H9 (cell line): Measurements from ENCODE around the gene USP53. TPM values are rescaled to one million over a fixed set of nuclear protein-coding genes. Genes with fewer than 3 reads are reported as not detected.

Experiments used
- DNase-seq: peaks from one replicate; pipeline ENCODE4 v3.0.0-alpha.2; 2017
- H2AFZ ChIP-seq: one replicate; pipeline ENCODE4 v1.6.1; 2013; ENCODE audit warnings: mild to moderate bottlenecking, low read length, control low read depth, moderate library complexity
- H2AK5ac ChIP-seq: 2 replicates; pipeline ENCODE4 v1.6.1; 2013; ENCODE audit warnings: low read length, control low read depth, mixed read lengths; ENCODE audit not compliant: insufficient read length
- H2BK120ac ChIP-seq: one replicate; pipeline ENCODE4 v1.6.1; 2013; ENCODE audit warnings: low read depth, mild to moderate bottlenecking, low read length, control low read depth, inconsistent platforms; ENCODE audit not compliant: poor library complexity, severe bottlenecking
- H2BK12ac ChIP-seq: 2 replicates; pipeline ENCODE4 v1.6.1; 2013; ENCODE audit warnings: low read length, control low read depth, mixed read lengths, low read depth; ENCODE audit not compliant: insufficient read length
- H2BK15ac ChIP-seq: 2 replicates; pipeline ENCODE4 v1.6.1; 2013; ENCODE audit warnings: low read depth, low read length, control low read depth
- H2BK20ac ChIP-seq: one replicate; pipeline ENCODE4 v1.6.1; 2013; ENCODE audit warnings: low read depth, mild to moderate bottlenecking, low read length, control low read depth, inconsistent platforms; ENCODE audit not compliant: poor library complexity, severe bottlenecking
- H2BK5ac ChIP-seq: 2 replicates; pipeline ENCODE4 v1.6.1; 2013; ENCODE audit warnings: low read length, control low read depth, mixed read lengths; ENCODE audit not compliant: insufficient read length
- H3K14ac ChIP-seq: 2 replicates; pipeline ENCODE4 v1.6.1; 2013; ENCODE audit warnings: low read length, control low read depth; ENCODE audit not compliant: insufficient read depth
- H3K18ac ChIP-seq: 2 replicates; pipeline ENCODE4 v1.6.1; 2013; ENCODE audit warnings: low read depth, mild to moderate bottlenecking, mixed read lengths, low read length, control low read depth; ENCODE audit not compliant: insufficient read length
- H3K23ac ChIP-seq: 2 replicates; pipeline ENCODE4 v1.6.1; 2013; ENCODE audit warnings: low read length, control low read depth, mixed read lengths, low read depth; ENCODE audit not compliant: insufficient read length
- H3K23me2 ChIP-seq: 2 replicates; pipeline ENCODE4 v1.6.1; 2013; ENCODE audit warnings: low read depth, mild to moderate bottlenecking, mixed read lengths, low read length, control low read depth; ENCODE audit not compliant: insufficient read length, poor library complexity, severe bottlenecking
- H3K27ac ChIP-seq: 2 replicates; pipeline ENCODE4 v1.5.1; 2013; ENCODE audit warnings: low read length, control low read depth, mixed read lengths, low read depth; ENCODE audit not compliant: insufficient read length
- H3K27me3 ChIP-seq: 2 replicates; pipeline ENCODE4 v1.6.1; 2013; ENCODE audit warnings: low read length, control low read depth, inconsistent platforms; ENCODE audit not compliant: insufficient read depth
- H3K4ac ChIP-seq: 2 replicates; pipeline ENCODE4 v1.6.1; 2013; ENCODE audit warnings: low read depth, mild to moderate bottlenecking, control low read depth, inconsistent platforms, low read length, moderate library complexity
- H3K4me1 ChIP-seq: 2 replicates; pipeline ENCODE4 v1.6.1; 2013; ENCODE audit warnings: low read length, control low read depth, inconsistent platforms; ENCODE audit not compliant: insufficient read depth
- H3K4me2 ChIP-seq: 2 replicates; pipeline ENCODE4 v1.6.1; 2013; ENCODE audit warnings: low read length, control low read depth, mixed read lengths; ENCODE audit not compliant: insufficient read length, insufficient read depth
- H3K56ac ChIP-seq: 2 replicates; pipeline ENCODE4 v1.6.1; 2013; ENCODE audit warnings: low read depth, mild to moderate bottlenecking, mixed read lengths, low read length, control low read depth; ENCODE audit not compliant: insufficient read length
- H3K79me1 ChIP-seq: 2 replicates; pipeline ENCODE4 v1.6.1; 2013; ENCODE audit warnings: low read depth, mild to moderate bottlenecking, moderate library complexity, low read length, control low read depth, inconsistent platforms; ENCODE audit not compliant: insufficient read depth, poor library complexity, severe bottlenecking
- H3K79me2 ChIP-seq: 2 replicates; pipeline ENCODE4 v1.6.1; 2013; ENCODE audit warnings: low read length, control low read depth, inconsistent platforms; ENCODE audit not compliant: insufficient read depth
- H3K9ac ChIP-seq: 2 replicates; pipeline ENCODE4 v1.6.1; 2013; ENCODE audit warnings: low read length, control low read depth, mixed read lengths; ENCODE audit not compliant: insufficient read length; ENCODE audit errors: extremely low read depth
- H3K9me3 ChIP-seq: one replicate; pipeline ENCODE4 v1.6.1; 2013; ENCODE audit warnings: low read depth, low read length, inconsistent platforms; ENCODE audit not compliant: control insufficient read depth
- H3T11ph ChIP-seq: one replicate; pipeline ENCODE4 v1.6.1; 2013; ENCODE audit warnings: mild to moderate bottlenecking, low read length, control low read depth, inconsistent platforms
- H4K20me1 ChIP-seq: one replicate; pipeline ENCODE4 v1.6.1; 2013; ENCODE audit not compliant: control insufficient read depth, insufficient read length, insufficient read depth
- H4K5ac ChIP-seq: 2 replicates; pipeline ENCODE4 v1.6.1; 2013; ENCODE audit warnings: low read depth, mild to moderate bottlenecking, mixed read lengths, low read length, control low read depth; ENCODE audit not compliant: insufficient read length
- H4K8ac ChIP-seq: replicated peaks from 2 replicates; pipeline ENCODE4 v1.6.1; 2013; ENCODE audit warnings: low read length, control low read depth, mixed read lengths, low read depth; ENCODE audit not compliant: insufficient read length
- H4K91ac ChIP-seq: 2 replicates; pipeline ENCODE4 v1.6.1; 2013; ENCODE audit warnings: low read depth, mild to moderate bottlenecking, moderate library complexity, mixed read lengths, low read length, control low read depth; ENCODE audit not compliant: insufficient read length
- H3K27ac Mint-ChIP-seq, 3 experiments: 2 replicates in 2 of 3; 3 replicates in 1 of 3; pipeline ENCODE4 v1.8.0; 2020 to 2021; ENCODE audit warnings: mixed read lengths in 3 of 3, mild to moderate bottlenecking in 1 of 3, moderate library complexity in 1 of 3
- H3K27me3 Mint-ChIP-seq: 2 replicates; pipeline ENCODE4 v1.8.0; 2021; ENCODE audit warnings: low read depth, mild to moderate bottlenecking, moderate library complexity, mixed read lengths
- H3K36me3 Mint-ChIP-seq, 3 experiments: 2 replicates in 2 of 3; 3 replicates in 1 of 3; pipeline ENCODE4 v1.8.0; 2020 to 2021; ENCODE audit warnings: low read depth in 3 of 3, mixed read lengths in 3 of 3; ENCODE audit not compliant: insufficient read depth in 1 of 3
- H3K4me1 Mint-ChIP-seq, 2 experiments: 2 replicates each; pipeline ENCODE4 v1.8.0; 2020; ENCODE audit warnings: mixed read lengths in 2 of 2
- H3K4me3 Mint-ChIP-seq, 2 experiments: 2 replicates in 1 of 2; 3 replicates in 1 of 2; pipeline ENCODE4 v1.8.0; 2020 to 2021; ENCODE audit warnings: mild to moderate bottlenecking in 2 of 2, mixed read lengths in 2 of 2, moderate library complexity in 1 of 2
- H3K9me3 Mint-ChIP-seq, 2 experiments: 2 replicates in 1 of 2; 3 replicates in 1 of 2; pipeline ENCODE4 v1.8.0; 2020; ENCODE audit warnings: mild to moderate bottlenecking in 2 of 2, mixed read lengths in 2 of 2, moderate library complexity in 1 of 2
- CTCF ChIP-seq: fragments of 200-600 bp; sonication (generic); conservative IDR thresholded peaks from 3 replicates; pipeline ENCODE4 v1.8.0; 2021; ENCODE audit warnings: antibody characterized with exemption, mild to moderate bottlenecking
- WGBS: extraction: QIAGEN DNeasy Blood & Tissue Kit; methylation state at CpG from one replicate; pipeline ENCODE4 v1.1.7; 2013; ENCODE audit warnings: missing lambda C conversion rate, low lambda C conversion rate, mixed read lengths; ENCODE audit not compliant: insufficient read length; ENCODE audit errors: extremely low coverage; 5-methylcytosine and 5-hydroxymethylcytosine counted together
- total RNA-seq: library from RNA; stranded (reverse); gene quantifications from 2 replicates; pipeline ENCODE4 v1.2.1, GENCODE V29; 2021

Gene USP53
- total RNA-seq, 1 experiment from 2014 or later = 18.4 TPM

- no peak overlapping the region for H3K9ac ChIP-seq
- no peak overlapping the region for H3K14ac ChIP-seq
- no peak overlapping the region for H2AFZ ChIP-seq
- no peak overlapping the region for H2AK5ac ChIP-seq
- Mint-ChIP-seq H3K36me3 (no peaks in the 10 kb centered on the region), H3K4me3 (no peak overlapping the region), H3K9me3 (no peaks in the 10 kb centered on the region), H3K27ac (peak overlapping the region in 1 of 3 experiments; percentile 69; a peak in 2 of 7 replicates), H3K27me3 (no peaks in the 10 kb centered on the region), H3K4me1 (no peaks in the 10 kb centered on the region)
- H2BK120ac ChIP-seq = no peak overlapping the region
- no CpG with 5 or more reads among the region's 2 CpGs for WGBS
- no peaks in the 10 kb centered on the region for H3K9me3 ChIP-seq
- H3K4me2 ChIP-seq = no peak overlapping the region
- H3K23me2 ChIP-seq = no peaks in the 10 kb centered on the region
- H4K20me1 ChIP-seq = no peaks in the 10 kb centered on the region
- no peak overlapping the region for H3K27ac ChIP-seq
- no peaks in the 10 kb centered on the region for H3K4me1 ChIP-seq
- no peaks in the 10 kb centered on the region for H3K79me2 ChIP-seq
- H3K79me1 ChIP-seq = no peaks in the 10 kb centered on the region
- H2BK5ac ChIP-seq = no peak overlapping the region
- no peak overlapping the region for H3K23ac ChIP-seq
- no peak overlapping the region for H2BK15ac ChIP-seq
- TF ChIP-seq CTCF = no peak
- H3T11ph ChIP-seq = no peak overlapping the region
- H3K4ac ChIP-seq = no peak overlapping the region
- no peak overlapping the region for H2BK20ac ChIP-seq
- no peak overlapping the region for H4K8ac ChIP-seq
- H3K18ac ChIP-seq = no peak overlapping the region
- H4K5ac ChIP-seq = no peak overlapping the region
- no peak overlapping the region for H3K56ac ChIP-seq
- no peak for DNase-seq
- no peaks in the 10 kb centered on the region for H3K27me3 ChIP-seq
- H4K91ac ChIP-seq = no peak overlapping the region
- H2BK12ac ChIP-seq = no peak overlapping the region
Measured at GRCh38 chr4:119190354-119190753, 22.2 kb upstream of the USP53 start.
